Lung (tissue), 12 donors: ENCODE data around the gene CDC42EP3. TPM values are rescaled to one million over a fixed set of nuclear protein-coding genes. Genes with fewer than 3 reads are reported as not detected.
A peak's percentile ranks its signal among the peaks of the same experiment; 100 is the strongest.

Experiments used
- ATAC-seq: fragments of 200-7000 bp; cut with Tn5 transposase; one replicate; pipeline ENCODE4 v1.9.1; 2020; ENCODE audit warnings: moderate number of reproducible peaks; ENCODE audit not compliant: insufficient read depth, low FRiP score
- DNase-seq, 3 donors: peaks; one replicate each; pipeline ENCODE4 v3.0.0-alpha.2; 2013 to 2017
- H3K27ac ChIP-seq, 2 donors: one replicate each; pipeline ENCODE4 v1.5.1; 2013; ENCODE audit warnings: mild to moderate bottlenecking in 2 of 2, moderate library complexity in 2 of 2, control low read depth in 1 of 2, inconsistent platforms in 1 of 2, low read depth in 1 of 2, low read length in 1 of 2
- H3K27me3 ChIP-seq, 3 donors: one replicate each; pipeline ENCODE4 v1.5.1; 2013; ENCODE audit warnings: low read length in 2 of 3; ENCODE audit not compliant: control insufficient read depth in 3 of 3, insufficient read depth in 3 of 3
- H3K36me3 ChIP-seq, 4 donors: one replicate each; pipeline ENCODE4 v1.5.1; 2013; ENCODE audit warnings: low read length in 4 of 4, mild to moderate bottlenecking in 1 of 4, moderate library complexity in 1 of 4; ENCODE audit not compliant: control insufficient read depth in 4 of 4, insufficient read depth in 4 of 4
- H3K4me1 ChIP-seq, 5 donors: one replicate each; pipeline ENCODE4 v1.5.1; 2013; ENCODE audit warnings: low read length in 5 of 5, mild to moderate bottlenecking in 2 of 5, moderate library complexity in 1 of 5; ENCODE audit not compliant: control insufficient read depth in 5 of 5, insufficient read depth in 5 of 5
- H3K4me3 ChIP-seq: one replicate; pipeline ENCODE4 v1.5.1; 2013; ENCODE audit warnings: mild to moderate bottlenecking, control low read depth, moderate library complexity
- H3K9ac ChIP-seq, 2 donors: one replicate each; pipeline ENCODE4 v1.5.1; 2013; ENCODE audit warnings: low read length in 2 of 2, control low read depth in 1 of 2; ENCODE audit not compliant: insufficient read depth in 1 of 2
- H3K9me3 ChIP-seq, 4 donors: one replicate each; pipeline ENCODE4 v1.5.1; 2013; ENCODE audit warnings: low read length in 3 of 4, mild to moderate bottlenecking in 1 of 4, moderate library complexity in 1 of 4; ENCODE audit not compliant: control insufficient read depth in 4 of 4, insufficient read depth in 3 of 4
- CTCF ChIP-seq: IDR thresholded peaks from 2 replicates; pipeline ENCODE4 v1.5.1; 2012; ENCODE audit warnings: mild to moderate bottlenecking; ENCODE audit errors: control extremely low read depth, extremely low read depth
- WGBS, 2 donors: extraction: QIAGEN DNeasy Blood & Tissue Kit; methylation state at CpG; one replicate each; pipeline ENCODE4 v1.1.7; 2013; 5-methylcytosine and 5-hydroxymethylcytosine counted together
- polyA plus RNA-seq, 2 donors: library from polyadenylated mRNA; stranded (reverse); fragments of 200-250 nt; gene quantifications; one replicate each; pipeline ENCODE4 v1.2.1, GENCODE V29; 2013
- total RNA-seq, 2 donors: library from RNA; depleted of rRNA in 1 of 2; stranded (reverse); fragments of >200 nt in 1 of 2; gene quantifications; one replicate each; pipeline ENCODE4 v1.2.1, GENCODE V29; 2014 to 2021
- donor health status: control.
- donor health status: control.
- donor health status: Bipolar disorder and iron deficiency.
- donor health status: healthy.
- donor health status: DM: yes; HTN: yes; CAD: no.

CDC42EP3 gene
- total and polyA plus RNA-seq, 4 donors, result 22.9 to 59.0 (median 38.0) TPM

GRCh38 chr2:37674946-37675345, 3.5 kb upstream of the CDC42EP3 start:
- H3K9ac ChIP-seq, result no peak overlapping the region
- DNase-seq, result no peak
- H3K4me1 ChIP-seq, result peaks cover 0 to 17% (median 2%) of the 10 kb centered on the region in 5 donors
- ATAC-seq, result no peak
- 43 to 65% methylated on average over 2 of the region's 2 CpGs for WGBS, 2 donors
- TF ChIP-seq CTCF, result no peak
- no peaks in the 10 kb centered on the region for H3K27me3 ChIP-seq
- H3K9me3 ChIP-seq, result no peaks in the 10 kb centered on the region
- H3K36me3 ChIP-seq, result peaks cover 0 to 1% (median 0%) of the 10 kb centered on the region in 4 donors
- no peak overlapping the region for H3K4me3 ChIP-seq
- no peak overlapping the region for H3K27ac ChIP-seq

GRCh38 chr2:37672870-37673184, 1.4 kb upstream of the CDC42EP3 start:
- 8 to 23% methylated on average over 7 of the region's 7 CpGs for WGBS, 2 donors
- ATAC-seq (no peak), DNase-seq (no peak)
- Histone ChIP-seq H3K27ac (peak overlapping the region; percentile 93 to 96), H3K36me3 (no peaks in the 10 kb centered on the region), H3K9me3 (no peaks in the 10 kb centered on the region), H3K27me3 (no peaks in the 10 kb centered on the region), H3K9ac (no peak overlapping the region), H3K4me3 (no peak overlapping the region), H3K4me1 (peaks cover 0 to 17% (median 2%) of the 10 kb centered on the region in 5 donors)
- TF ChIP-seq CTCF, result no peak

- H3K4me1 ChIP-seq, result peaks cover 0 to 17% (median 7%) of the 10 kb centered on the region in 5 donors
- H3K36me3 ChIP-seq, result peaks cover 0 to 1% (median 0%) of the 10 kb centered on the region in 4 donors
These were observed 845 bp upstream of the CDC42EP3 start for GRCh38 chr2:37672104-37672869.

More at GRCh38 chr2:37672104-37672869, 845 bp upstream of the CDC42EP3 start:
- peak overlapping the region; percentile 87 for H3K4me3 ChIP-seq
- no peak for TF ChIP-seq CTCF
- no peak overlapping the region for H3K9ac ChIP-seq
- H3K27ac ChIP-seq, result peak overlapping the region; percentile 93 to 96
- WGBS, 2 donors, result 0 to 1% methylated on average over 58 to 69 of the region's 69 CpGs
- DNase-seq, result peak; percentile 87 to 94 (median 89)
- H3K27me3 ChIP-seq, result no peaks in the 10 kb centered on the region
- ATAC-seq, result peak; percentile 62
- no peaks in the 10 kb centered on the region for H3K9me3 ChIP-seq
